Measurements from ENCODE around the gene GFOD1.

GFOD1 gene

GRCh38 chr6:13383328-13384163, 103.9 kb downstream of the GFOD1 start:
- no peak for DNase-seq (ENCODE audit: low read depth in 2 of 2, low spot score in 1 of 2)

DNA sequence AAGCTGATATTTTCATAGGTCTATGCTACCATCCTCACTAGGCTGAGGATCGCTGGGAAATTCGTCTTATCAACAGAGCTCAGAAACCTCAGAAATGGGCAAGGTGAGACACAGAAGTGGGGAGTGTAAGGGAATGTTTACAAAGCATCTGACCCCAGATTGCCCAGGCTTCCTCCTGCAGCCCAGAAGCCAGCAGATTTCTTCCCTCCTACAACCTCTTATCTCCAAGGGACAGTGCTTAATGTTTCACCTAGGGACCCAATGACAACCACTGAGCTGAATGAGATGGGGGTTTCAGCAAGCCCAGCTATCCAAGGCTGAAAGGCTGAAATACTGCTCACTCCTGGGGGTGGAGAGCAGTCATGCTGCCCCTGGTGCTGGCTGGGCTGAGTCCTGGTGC, 106.6 kb downstream of the GFOD1 start:
- DNase-seq (ENCODE audit: low read depth in 2 of 2, low spot score in 1 of 2), result no peak

DNA sequence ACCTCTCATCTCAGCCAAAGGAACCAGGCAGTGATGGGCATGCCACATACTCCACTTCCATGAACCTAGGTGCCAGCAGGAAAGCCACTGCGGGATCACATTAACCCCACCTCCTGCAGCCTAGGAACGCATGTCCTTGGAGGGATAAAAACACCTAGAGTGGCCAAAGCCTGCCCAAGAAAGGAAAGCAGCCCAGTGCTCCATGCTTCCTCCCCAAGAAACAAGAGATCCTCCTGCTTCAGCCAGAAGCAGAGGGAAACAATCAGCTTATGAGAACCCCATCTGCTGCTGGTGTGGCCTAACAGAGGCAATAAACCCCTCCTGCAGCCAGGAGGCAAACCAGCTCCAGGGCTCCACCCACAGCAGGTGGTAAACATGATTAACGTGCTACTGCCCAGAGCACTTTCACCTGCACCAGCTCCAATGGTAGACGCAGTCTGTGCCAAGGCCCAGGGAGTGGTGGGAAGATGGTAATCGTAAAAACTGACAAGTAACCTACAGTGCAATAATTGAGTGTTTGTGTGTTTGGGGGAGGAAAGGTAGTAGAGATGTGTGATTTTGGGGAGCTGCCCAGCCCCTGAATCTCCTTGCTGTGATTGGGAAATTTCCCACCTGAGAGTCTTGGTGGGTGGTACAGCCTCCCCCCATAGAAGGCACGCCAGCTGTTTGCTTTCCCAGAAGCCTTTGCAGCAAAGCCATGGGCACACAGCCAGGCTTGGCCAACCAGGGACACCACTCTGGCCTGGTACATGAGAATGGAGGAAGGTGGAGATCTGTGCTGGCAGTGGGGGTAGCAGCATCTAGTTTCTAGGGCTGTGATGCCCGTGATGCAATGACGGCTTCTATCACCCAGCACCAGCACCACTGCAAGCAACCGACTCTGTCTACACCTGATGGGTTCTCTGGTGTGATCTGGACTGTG, 108.5 kb downstream of the GFOD1 start:
- no peak for DNase-seq (ENCODE audit: low read depth in 2 of 2, low spot score in 1 of 2)

DNA sequence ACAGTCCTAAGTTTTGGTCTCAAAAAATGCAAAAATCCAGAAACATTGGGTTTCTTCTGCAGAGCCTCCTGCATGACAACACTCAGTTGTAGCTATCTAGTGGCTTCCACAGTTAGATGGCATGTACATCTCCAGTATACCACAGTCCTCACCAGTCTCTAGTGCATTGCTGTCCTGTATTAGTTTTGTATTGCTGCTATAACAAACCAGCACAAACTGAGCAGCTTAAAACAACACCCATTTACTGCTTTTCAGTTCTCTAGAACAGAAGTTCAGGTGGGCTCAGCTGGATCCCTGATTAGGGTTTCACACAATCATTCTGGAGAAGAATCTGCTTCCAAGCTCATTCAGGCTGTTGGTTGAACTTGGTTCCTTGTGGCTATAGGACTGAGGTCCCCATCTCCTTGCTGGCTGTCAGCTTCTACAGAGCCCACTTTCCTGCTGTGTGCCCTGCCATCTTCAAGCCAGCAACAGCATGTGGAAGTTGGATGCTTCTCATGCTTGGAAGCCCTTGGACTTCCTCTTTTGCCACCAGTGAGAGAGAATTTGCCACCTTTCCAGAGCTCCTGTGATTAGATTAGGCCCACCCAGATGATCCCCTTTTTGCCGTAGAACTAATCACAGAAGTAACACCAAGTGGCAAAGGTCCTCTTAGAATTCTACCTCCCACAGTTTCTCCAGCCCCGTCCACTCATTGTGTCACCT, 110.2 kb downstream of the GFOD1 start:
- DNase-seq (ENCODE audit: low read depth in 2 of 2, low spot score in 1 of 2), result no peak

GRCh38 chr6:13375360-13375878, 112.0 kb downstream of the GFOD1 start:
- no peak for DNase-seq (ENCODE audit: low read depth in 2 of 2, low spot score in 1 of 2)

GRCh38 chr6:13373919-13374318, 113.5 kb downstream of the GFOD1 start:
- DNase-seq (ENCODE audit: low read depth in 2 of 2, low spot score in 1 of 2), result no peak

GRCh38 chr6:13373488-13373886, 113.9 kb downstream of the GFOD1 start:
- no peak for DNase-seq (ENCODE audit: low read depth in 2 of 2, low spot score in 1 of 2)

DNA sequence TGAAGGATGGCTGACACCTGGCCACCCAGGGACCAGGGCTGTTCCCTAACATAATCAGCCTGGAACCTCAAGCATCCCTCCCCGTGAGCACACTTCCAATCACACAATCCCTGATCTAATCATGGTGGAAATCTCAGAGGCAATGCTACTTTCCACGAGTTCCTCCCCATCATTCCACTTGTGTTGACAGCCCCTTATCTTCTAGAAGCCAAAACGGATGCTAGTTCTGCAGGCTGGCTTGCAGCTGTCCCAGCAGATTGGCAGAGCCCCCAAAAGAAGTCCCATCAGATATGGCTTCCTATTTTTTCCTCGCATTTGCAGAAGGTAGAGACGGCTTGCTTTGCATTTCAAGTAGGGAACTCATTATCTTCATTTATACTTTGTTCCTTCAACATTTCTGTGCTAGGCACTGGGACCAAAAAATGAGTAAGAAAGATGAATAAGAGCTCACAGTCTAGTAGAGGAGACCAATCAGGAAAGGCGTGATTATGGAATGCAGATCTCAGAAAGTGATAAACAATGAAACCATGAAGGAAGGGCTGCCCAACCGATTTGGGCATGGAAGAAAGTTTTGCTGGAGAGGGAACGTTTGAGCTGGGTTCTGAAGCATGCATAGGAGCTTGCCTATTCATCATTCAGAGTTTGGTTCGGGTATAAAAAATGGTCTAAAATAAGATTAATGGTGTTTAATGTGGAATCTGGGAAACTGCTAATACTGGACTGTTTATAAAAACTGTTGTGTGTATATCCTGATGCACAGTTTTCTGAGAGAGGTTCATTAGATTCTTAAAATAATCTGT, 114.5 kb downstream of the GFOD1 start:
- no peak for DNase-seq (ENCODE audit: low read depth in 2 of 2, low spot score in 1 of 2)

GRCh38 chr6:13372076-13372475, 115.3 kb downstream of the GFOD1 start:
- DNase-seq (ENCODE audit: low read depth in 2 of 2, low spot score in 1 of 2), result no peak

- no peak for DNase-seq (ENCODE audit: low read depth in 2 of 2, low spot score in 1 of 2)
These were observed 115.9 kb downstream of the GFOD1 start for GRCh38 chr6:13371421-13372072.

DNA sequence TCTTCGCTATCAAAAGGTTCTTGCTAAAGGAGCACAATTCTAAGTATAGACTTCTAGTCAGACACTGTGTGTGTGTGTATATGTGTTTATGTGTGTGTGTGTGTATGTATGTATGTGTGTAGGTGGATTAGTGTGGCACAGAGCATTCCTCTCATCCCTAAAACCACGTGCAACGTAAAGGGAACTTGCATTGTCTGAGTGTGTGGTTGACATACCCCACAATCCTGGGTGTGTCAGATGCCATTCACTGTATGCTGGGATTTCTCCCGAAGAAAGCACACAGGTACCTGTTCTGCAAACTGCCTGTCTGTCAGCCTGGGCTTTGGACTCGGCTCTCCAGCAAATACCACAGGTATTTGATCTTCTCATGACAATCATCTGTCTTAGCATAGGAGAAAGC, 116.8 kb downstream of the GFOD1 start:
- DNase-seq (ENCODE audit: low read depth in 2 of 2, low spot score in 1 of 2), result no peak

- no peak for DNase-seq (ENCODE audit: low read depth in 2 of 2, low spot score in 1 of 2)
These were observed 117.8 kb downstream of the GFOD1 start for GRCh38 chr6:13369591-13369990.

- no peak for DNase-seq (ENCODE audit: low read depth in 2 of 2, low spot score in 1 of 2)
These were observed 118.7 kb downstream of the GFOD1 start for GRCh38 chr6:13368731-13369115.

GRCh38 chr6:13368079-13368730, 119.2 kb downstream of the GFOD1 start:
- DNase-seq (ENCODE audit: low read depth in 2 of 2, low spot score in 1 of 2), result no peak

DNA sequence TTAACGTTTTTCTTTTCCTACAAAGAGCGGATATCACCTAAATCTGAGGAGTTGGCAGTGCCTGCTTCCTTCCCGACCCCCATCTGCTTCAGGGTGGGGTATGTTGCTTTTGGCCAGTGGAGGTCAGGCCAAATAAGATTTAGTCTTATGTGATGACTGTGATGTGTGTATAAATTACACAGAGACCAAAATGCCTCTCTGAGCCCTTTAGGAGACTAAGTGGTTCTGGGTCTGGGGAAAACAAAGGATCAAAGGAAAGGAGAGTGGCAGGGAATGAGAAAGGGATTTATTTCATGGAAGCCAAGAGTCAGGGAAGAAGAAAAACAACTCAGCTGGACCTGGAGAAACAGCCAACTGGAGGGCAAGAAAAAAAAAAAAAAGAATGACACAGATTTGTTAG, 120.0 kb downstream of the GFOD1 start:
- no peak for DNase-seq (ENCODE audit: low read depth in 2 of 2, low spot score in 1 of 2)

DNA sequence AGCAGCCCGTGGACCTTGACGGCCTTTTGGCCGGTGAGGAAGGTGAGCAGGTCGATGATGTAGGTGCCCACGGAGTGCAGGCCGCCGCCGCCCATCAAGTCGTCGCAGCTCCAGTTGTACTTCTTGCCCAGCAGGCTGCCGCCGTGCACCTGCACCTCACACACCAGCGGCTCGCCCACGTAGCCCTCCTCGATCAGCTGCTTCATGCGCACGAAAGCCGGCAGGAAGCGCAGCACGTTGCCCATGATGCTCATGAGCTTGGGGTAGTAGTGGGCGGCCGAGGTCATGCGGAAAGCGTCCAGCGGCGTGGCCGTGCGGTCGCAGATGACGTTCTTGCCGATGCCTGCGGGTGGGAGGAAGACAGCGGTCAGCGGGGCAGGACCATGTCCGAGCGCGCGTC, 122.1 kb downstream of the GFOD1 start:
- DNase-seq (ENCODE audit: low read depth in 2 of 2, low spot score in 1 of 2), result no peak

DNA sequence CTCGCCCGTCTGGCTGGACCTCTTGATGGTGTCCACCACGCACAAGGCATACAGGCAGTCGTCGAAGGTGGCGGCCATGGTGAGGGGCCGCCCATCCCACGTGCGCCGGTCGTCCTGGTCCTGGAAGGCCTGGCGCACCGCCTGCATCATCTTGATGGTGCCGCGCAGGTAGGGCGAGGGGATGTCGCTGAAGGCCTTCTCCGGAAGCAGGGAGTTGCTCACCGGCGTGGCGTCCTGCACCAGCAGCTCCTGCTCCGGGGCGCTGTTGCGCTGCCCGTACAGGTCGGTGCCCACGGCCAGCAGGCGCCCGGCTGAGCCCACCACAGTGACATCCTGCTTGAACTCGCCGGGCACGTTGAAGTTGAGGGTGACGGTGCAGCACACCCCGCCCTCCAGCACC, 122.6 kb downstream of the GFOD1 start:
- DNase-seq (ENCODE audit: low read depth in 2 of 2, low spot score in 1 of 2), result no peak

GRCh38 chr6:13362412-13362811, 125.0 kb downstream of the GFOD1 start:
- DNase-seq (ENCODE audit: low read depth in 2 of 2, low spot score in 1 of 2), result no peak

- DNase-seq (ENCODE audit: low read depth in 2 of 2, low spot score in 1 of 2), result no peak
These were observed 126.5 kb downstream of the GFOD1 start for GRCh38 chr6:13360671-13361540.
